Activated T-cell treated with anti-CD3 and anti-CD28 coated beads for 1 hour (primary cell): Measurements from ENCODE around the gene CCDC77.
A peak's percentile ranks its signal among the peaks of the same experiment; 100 is the strongest.
"Not testable (repeated sequence)": the region's sequence is repeated elsewhere in the genome, so short reads cannot be mapped to it uniquely, and the experiment has no call there.

ENCODE experiments used
- DNase-seq: peaks from one replicate; pipeline ENCODE4 v3.0.0-alpha.2; 2020; ENCODE audit warnings: low read depth

The CCDC77 gene

DNA sequence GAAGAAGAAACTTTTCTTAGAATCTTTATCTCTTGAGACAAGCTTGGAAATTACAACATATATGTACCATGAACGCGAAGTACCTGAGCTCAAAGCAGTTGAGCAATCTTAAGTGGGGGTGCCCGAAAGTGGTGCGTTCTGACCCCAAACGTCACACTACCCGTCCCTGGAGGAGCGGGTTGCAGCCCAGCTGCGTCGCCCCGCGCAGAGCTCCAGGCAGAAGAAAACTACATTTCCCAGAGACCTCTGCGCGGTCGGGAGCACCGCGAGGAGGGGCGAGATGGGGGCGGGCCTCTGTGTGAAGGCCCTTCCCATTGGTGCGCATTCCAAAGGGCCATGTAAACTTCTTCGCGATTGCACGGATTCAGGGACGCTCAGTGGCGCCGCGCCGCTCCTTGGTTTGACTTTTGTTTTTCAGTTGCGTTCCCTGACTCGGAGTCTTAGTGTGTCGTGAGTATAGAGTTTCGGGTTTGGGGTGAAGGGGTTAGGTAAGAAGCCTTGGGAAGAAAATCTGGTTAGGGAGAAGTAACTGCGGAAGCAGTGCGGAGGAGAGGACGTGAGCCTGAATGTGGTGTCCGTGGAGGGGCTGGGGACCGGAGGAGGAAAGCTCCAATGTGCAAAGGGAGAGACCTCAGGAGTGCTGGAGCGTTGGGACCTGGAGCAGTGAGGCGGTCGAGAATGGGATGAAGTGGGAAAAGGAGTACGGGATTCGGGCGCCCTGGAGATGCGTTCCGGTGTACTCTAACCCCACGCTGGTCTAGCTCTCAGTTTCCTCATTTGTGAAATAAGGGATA lies at the start of gene CCDC77:
TSS of gene CCDC77 (plus strand) at position 410 of the 794 bp plus-strand sequence. CDS start 7,740 bp downstream, outside the sequence.
- peak; percentile 86 for DNase-seq

DNA sequence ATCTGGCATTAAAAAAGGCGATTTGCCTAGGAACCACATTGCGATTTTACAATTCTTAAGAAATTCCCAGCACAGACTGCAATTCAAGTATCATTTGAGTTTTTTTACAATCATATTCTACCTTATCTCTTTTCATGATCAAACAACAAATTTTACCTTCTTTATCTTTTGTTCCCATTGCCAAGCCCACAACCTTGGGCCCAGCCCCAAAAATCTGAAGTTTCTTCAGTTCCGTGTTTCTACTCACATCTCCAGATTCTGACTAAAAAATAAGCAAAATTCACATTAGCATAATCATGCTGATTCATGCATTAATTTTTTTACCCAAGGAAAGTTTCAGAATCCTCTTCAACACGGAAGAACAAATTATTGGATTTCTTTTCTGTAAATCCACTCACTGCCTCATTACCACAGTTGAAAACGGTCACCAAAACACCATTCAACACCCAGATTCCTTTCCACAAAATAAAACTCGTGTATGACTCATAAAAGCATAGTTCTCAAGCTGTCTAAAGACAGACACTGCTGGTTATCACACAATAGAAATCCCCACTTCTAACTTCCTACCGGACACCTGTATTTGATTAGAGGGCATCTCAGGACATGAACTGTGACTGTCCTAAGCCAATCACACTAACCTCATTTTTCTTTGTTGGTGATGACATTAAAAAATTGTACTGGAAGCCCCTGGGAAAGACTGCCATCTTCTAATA lies 45.0 kb upstream of the CCDC77 start:
- DNase-seq, result no peak

DNA sequence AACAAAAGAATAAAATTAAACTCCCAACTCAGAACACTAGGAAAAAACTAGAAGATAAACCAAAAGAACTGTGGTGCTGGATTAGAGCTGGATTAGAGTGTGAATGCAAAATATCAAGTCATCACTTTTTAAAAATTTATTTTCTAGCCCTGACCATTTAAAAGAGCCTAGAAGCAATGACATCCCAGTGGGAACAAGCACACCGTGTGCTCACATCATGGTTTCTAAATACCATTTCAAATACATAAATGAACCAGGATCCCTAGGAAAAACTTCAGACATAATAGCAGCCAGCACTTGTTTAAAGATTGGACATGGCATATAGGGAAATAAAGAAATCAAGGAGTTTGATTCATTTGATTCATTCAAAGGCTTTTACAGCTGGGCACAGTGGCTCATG lies 42.4 kb upstream of the CCDC77 start:
- DNase-seq, result no peak

DNA sequence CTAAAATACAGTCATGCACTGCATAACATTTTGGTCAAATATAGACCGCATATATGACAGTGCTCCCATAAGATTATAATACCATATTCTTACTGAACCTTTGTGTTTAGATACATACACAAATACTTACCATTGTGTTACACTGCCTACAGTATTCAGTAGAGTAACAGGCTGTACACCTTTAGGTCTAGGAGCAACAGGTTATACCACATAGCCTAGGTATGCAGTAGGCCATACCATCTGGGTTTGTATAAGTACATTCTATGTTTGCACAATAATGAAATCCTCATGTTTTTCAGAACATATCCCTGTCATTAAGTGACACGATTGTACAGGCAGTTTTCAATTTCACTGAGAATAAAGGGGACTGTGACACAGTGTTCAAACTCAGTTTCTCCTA lies 34.6 kb upstream of the CCDC77 start:
- DNase-seq, result no peak

DNA sequence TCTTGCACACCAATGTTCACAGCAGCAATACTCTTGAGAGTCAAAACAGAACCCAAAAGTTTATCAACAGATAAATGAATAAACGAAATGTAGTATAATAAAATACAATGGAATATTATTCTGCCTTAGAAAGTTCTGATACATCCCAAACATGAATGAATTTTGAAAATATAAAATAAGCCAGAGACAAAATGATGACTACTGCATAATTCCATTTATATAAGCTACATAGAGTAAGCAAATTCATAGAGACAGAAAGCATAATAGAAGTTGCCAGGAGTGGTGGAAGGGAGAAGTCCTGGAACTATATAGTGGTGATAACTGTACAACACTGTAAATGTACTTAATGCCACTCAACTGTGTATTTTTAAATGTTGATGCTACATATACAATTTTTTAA lies 33.5 kb upstream of the CCDC77 start:
- no peak for DNase-seq

DNA sequence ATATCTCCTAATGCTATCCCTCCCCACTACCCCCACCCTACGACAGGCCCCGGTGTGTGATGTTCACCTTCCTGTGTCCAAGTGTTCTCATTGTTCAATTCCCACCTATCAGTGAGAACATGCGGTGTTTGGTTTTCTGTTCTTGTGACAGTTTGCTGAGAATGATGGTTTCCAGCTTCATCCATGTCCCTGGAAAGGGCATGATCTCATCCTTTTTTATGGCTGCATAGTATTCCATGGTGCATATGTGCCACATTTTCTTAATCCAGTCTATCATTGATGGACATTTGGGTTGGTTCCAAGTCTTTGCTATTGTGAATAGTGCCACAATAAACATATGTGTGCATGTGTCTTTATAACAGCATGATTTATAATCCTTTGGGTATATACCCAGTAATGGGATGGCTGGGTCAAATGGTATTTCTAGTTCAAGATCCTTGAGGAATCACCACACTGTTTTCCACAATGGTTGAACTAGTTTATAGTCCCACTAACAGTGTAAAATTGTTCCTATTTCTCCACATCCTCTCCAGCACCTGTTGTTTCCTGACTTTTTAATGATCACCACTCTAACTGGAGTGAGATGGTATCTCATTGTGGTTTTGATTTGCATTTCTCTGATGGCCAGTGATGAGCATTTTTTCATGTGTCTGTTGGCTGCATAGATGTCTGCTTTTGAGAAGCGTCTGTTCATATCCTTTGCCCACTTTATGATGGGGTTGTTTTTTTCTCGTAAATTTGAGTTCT lies 30.5 kb upstream of the CCDC77 start:
- not testable (repeated sequence) for DNase-seq

DNA sequence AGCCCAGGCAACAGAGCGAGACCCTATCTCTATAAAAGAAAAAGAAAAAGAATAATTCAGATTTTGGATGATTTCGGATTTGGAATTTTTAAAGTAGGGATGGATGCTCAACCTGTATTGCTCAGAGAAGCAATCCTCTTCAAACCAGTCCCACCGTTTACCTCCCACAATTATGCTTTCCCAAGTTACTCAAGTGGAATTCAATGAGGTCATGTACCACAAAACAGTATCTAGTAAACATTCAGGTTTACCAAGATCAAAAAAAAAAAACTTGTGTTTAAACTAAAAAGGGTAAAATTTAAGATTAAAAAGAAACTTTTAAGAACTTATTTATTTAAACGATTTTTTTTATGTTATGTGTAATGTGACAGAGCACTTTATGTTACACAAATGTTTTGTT lies 14.8 kb upstream of the CCDC77 start:
- no peak for DNase-seq

DNA sequence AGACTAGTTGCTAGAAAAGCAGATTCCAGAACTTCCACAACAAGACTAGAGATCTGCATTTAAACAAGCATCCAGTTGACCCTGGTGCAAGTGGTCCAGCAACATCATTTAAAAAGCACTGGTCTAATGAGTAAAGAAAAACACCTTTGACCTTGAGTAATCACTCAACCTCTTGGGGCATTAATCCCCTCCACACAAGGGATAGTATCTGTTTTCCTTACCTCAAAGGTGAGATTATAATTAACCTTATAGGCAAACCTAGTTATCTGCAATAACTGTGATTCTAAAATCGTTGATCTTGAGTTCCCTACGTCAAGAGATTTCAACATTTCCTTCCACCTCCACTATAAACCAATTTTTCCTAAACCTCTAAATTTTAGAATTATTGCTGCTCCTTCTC lies 13.4 kb upstream of the CCDC77 start:
- DNase-seq, result no peak

DNA sequence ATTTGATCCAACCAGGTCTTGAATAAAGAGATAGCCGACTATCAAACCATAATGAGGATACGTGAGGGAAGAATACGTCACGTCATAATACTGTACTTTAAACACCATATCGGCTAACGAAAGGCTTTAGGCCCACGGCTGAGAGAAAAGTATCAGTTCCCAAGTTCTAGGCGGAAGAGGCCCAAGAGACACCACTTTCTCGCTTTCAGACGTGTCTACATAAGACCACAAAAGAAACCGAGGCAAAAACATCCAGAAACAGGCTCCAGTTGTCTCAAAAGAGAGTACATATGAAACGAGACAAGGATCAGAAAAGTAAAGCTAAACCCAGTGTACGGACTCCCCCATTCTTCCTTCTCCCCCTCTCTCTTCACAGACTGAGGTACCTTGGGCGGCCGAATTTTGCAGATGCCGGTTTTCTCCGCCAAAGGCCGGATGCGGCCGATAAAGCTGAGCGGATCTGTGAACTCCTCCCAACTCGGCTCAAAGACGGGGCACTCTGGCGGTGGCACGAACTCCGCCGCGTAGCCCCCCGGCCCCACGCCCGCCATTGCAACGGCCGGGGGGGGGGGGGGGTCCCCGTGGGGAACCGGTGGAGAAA lies 12.8 kb upstream of the CCDC77 start:
- no peak for DNase-seq

DNA sequence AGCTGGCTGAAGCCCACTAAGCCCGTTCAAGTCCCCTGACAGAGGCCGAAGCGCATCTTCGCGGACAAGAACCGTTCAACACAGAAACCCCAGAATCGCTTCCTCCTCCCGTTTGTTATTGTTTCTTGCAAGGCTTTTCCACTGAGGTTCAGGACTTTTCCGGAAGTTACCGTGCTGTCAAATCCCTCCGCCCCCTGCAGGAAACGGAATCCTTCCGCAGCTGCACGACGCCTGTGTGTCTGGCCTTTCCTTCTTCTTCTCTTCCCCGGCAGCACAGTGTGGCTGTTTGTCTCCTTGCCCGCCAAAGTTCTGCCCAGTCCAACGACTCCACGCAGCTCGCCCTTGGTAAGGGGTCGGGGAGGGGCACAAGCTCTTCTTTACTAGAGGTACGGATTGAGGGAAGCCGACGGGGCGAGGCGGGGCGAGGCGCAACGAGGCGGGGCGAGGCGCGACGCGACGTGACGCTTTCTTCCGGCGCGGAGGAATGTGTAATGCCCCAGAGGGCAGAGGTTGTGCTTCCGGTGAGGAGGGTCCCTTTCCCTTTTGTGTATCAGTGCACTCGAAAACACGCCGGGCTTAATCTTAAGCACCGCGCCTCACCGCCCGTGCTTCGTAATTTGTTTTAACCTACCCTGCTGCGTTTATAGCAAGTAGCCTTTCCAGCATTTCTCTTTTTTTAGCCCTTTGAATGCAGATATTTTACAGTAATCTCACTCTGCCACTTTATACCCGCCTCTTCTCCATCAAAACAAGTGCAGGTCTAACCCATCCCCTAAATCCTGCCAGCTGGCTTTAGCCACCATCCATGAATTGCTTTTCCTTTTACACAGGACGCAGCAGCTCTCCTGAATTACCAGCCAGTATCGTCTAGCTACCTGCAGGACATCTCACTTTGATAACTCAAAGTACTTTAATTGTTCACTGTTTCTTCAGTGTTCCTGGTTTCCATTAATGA lies 12.0 kb upstream of the CCDC77 start, which contains the start of gene KDM5A:
TSS of gene KDM5A (minus strand) at position 179 of the 955 bp plus-strand sequence. CDS start 229 bp downstream, outside the sequence.
- peak; percentile 81 for DNase-seq

DNA sequence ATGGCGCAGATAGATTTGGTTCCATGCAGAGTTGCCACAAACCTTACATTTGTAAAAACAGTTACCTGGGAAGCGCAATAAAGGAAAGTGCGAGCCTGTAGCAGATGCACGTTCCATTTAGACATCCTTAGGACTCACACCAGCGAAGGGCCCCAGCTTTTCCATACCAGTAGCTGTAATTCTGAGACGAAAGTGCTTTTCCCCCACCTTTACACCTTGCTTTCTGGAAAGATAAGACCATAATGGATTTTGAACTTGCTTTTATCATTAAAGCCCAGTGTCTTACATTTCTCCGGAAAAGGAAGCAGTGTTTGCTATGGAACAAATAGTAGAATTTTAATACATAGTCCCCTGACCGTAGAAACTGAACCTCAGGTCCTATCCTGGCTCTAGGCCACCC lies 616 bp upstream of the CCDC77 start:
- DNase-seq, result no peak

DNA sequence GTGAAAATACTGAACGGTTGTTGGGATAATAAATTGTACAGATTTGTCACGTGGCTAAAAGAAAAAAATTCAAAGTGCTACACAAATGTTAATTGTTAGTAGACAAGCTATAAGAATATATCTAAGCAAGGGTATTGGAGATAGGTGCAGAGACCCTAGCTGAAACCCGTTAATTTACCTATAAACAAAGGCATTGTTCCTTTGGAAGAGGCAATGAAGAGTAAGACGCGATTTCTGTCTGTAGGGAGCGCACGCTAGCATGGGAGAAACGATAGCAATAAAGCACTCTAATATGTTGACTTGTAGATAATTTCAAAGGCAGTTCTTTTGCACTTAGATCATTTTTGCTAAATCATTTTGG lies 565 bp downstream of the CCDC77 start:
- DNase-seq, result no peak

DNA sequence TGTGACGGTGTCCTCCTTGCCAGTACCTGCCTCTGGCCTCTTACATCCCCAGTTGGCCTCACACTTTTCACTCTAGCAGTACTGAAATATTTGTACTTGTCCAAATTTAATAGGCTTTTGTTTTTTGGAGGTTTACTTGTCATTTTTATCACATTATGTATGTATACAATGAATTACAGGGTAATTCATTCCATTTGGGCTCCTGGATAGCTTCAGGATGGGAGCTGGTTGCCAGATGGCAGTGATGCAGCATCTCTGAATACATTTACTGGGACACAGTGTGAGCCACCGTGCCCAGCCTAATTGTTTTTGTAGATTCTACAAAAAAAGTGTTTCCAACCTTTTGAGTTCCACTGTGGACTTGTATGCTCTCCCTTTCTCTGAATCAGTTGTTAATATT lies 13.4 kb downstream of the CCDC77 start:
- no peak for DNase-seq

DNA sequence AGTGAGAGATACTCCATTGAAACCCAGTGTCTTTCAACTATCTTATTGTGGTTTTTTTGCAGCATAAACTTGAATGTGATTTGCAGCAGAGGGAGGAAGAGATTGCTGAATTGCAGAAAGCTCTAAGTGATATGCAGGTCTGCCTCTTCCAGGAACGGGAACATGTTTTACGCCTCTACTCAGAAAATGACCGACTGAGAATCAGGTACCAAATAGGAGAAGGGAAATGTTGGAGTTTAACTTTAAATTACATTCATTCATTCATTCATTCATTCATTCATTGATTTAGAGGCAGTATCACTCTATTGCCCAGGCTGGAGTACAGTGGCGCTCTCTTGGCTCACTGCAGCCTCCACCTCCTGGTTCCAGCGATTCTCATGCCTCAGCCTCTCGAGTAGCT lies 17.0 kb downstream of the CCDC77 start:
- no peak for DNase-seq

DNA sequence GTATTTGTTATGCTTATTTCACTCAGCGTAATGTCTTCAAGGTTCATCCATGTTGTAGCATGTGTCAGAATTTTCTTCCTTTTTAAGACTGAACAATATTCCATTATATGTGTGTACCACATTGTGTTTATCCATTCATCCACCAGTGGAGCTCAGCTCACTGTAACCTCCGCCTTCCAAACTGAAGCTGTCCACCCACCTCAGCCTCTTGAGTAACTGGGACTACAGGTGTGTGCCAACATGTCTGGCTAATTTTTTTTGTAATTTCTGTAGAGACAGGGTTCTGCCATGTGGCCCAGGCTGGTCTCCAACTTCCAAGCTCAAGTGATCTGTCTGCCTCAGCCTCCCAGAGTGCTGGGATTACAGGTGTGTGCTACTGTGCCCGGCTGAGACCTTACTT lies 21.1 kb downstream of the CCDC77 start:
- no peak for DNase-seq

DNA sequence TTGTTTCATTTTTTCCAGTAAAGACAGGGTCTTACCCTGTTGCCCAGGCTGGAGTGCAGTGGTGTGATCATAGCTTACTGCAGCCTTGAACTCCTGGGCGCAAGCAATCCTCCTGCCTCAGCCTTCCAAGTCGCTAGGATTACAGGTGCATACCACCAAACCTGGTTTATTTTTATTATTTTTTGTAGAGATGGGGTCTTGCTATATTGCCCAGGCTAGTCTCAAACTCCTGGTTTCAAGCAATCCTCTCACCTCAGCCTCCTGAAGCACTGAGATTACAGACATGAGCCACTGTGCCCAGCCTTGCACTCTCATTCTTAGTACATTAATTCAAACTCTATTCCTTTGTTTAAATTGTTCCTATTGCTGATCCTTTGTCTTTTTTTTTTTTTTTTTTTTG lies 34.3 kb downstream of the CCDC77 start:
- not testable (repeated sequence) for DNase-seq

DNA sequence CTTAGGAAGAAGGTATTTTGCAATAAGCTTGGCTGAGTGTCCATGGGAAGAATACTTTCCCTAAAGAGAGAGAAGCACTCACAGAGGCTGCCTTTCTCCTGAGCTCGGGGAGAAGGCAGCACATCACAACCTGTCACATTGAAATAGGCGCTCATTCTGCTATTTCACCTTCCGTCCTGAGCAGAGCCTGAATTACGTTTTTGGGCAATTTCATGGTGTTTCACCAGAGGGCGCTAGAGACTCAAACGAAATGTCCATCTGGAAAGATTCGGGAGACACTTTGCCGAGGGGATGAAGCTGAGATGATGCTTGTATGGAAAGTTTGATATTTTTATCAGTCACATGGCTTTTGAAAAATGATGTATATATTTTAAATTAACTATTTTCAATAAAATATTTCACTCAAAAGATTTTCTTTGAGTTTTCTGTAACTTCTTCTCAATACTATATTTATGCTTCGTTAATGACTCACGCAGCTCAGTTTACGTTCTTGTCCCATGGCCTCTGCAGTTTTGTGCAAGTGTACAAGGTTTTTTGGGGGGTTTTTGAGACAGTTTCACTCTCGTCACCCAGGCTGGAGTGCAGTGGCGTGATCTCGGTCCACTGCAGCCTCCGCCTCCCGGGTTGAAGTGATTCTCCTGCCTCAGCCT lies 40.9 kb downstream of the CCDC77 start:
- peak; percentile 33 for DNase-seq

DNA sequence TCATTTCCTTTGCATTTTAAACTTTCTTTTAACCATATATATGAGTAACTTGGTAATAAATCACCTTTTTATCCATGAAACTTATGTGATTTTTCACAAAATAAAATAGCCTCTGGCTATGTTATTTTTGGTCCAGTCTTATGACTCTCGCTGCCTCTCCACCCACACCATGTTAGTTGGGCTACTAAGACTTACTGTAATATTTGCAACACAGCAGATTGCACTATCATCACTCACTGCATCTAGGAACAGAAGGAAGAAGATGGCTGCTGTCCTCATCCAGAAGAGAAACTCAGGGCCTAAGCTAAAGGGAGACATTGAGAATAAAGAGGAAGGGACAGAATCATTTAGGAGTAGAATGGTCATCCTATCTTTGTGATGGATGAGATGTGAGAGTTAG lies 45.7 kb downstream of the CCDC77 start:
- no peak for DNase-seq

DNA sequence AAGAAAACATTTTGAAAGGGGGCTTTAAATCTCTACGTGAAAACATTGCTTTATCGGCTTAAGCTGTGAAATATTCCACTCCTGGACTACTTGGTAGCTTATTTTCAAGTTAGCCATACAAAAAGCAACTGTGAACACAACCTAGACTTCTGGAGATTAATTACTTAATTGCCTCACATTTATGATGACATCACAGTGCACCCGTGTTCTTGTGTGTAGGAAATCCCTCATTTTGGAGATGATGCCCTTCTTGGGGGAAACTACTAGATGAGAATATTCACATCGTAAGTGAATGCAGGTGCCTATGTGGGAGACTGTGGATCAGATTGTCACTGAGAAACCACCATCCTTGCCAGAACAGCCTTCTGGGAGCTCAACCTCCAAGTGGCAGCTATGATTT lies 47.8 kb downstream of the CCDC77 start:
- no peak for DNase-seq

DNA sequence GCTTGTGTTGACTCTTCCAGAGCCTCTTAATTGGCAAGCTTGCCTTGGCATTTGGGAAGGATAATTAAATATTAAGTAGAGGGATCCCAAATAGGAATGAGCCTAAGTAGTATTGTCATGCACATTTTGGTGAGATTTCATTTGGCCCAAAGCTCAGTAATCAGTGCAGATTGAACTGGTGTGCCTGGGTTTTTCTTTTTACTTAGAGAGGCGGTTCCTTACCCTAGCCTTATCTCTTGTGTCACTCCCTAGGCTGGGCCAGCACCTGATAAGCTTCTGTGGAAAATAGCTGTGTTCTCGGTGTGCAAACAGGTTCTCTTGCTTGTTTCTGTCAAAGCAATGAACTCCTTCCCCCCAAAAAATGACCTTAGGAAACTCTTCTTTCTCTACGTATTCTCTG lies 49.0 kb downstream of the CCDC77 start:
- DNase-seq, result no peak
